ENCODE data around the gene RFWD3. TPM values are rescaled to one million over a fixed set of nuclear protein-coding genes. Genes with fewer than 3 reads are reported as not detected.

The RFWD3 gene
- total RNA-seq, 1 donor from 2014 or later: 16.7 TPM

DNA sequence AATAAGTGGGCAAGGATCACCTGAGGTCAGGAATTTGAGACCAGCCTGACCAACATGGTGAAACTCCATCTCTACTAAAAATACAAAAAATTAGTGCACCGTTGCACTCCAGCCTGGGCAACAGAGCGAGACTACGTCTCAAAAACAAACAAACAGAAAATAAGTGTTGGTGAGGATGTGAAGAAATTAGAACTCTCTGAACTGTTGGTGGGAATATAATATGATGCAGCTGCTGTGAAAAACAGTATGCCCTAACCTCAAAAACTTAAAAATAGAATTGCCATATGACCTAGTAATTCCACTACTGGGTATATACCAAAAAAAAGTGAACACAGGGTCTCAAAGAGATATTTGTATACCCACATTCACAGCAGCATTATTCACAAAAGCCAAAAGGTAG, 85.8 kb downstream of the RFWD3 start:
- no peak for DNase-seq (ENCODE audit: low read depth in 2 of 2)

DNA sequence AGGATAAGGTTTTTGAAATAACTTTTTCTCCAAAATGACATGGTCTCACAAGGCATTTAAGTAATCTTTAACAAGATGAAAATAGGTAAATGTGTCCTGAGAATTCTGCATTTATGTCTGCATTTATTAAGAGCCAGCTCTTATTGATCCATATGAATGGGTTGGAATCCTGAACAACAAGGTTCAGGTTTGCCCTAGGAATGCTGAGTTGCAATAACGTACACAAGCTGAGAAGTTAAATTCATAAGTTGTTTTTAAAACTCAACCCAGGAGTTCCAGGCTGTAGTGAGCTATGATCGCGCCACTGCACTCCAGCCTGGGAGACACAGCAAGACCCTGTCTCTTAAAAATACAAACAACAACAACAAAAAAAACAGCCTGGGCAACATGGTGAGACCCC, 87.8 kb downstream of the RFWD3 start:
- no peak for DNase-seq (ENCODE audit: low read depth in 2 of 2)

DNA sequence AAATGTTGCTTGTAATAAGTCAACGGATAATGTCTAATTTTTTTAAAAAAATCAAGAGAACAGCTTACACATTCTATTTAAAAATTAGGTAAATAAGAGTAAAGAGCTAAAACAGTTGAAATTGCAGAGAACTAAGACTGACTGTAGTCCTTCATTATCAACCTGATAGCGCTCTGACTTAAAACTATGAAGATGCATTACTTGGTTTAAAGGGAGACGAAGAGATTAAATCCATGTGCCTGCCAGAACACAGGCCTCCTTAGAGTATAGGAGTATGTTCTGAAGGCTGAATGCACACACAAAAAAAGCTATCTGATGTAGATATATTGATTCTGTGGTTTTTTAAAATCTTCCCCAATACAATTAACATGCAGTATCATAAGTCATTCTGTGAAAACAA, 88.2 kb downstream of the RFWD3 start:
- no peak for DNase-seq (ENCODE audit: low read depth in 2 of 2)

DNA sequence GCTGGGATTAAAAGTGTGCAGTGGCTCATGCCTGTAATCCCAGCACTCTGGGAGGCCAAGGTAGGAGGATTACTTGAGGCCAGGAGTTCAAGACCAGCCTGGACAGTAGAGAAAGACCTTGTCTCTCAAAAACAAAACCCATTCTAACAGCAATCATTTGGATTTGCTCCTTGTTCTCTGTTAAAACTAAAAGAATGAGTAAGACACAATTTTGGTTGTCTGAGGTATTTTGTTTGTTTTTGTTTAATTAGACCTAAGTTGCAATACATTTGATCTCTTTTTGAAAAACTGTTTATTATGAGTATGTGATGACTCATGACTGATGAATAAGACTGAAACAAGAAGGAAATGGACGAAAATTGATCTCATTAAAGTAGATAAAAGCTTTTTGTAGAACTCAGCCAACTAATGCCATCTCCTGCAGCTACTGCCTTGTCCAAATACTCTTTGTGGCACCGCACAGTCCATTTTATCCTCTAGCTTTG, 88.8 kb downstream of the RFWD3 start:
- DNase-seq (ENCODE audit: low read depth in 2 of 2): peak in 1 of 2 donors; percentile 60

DNA sequence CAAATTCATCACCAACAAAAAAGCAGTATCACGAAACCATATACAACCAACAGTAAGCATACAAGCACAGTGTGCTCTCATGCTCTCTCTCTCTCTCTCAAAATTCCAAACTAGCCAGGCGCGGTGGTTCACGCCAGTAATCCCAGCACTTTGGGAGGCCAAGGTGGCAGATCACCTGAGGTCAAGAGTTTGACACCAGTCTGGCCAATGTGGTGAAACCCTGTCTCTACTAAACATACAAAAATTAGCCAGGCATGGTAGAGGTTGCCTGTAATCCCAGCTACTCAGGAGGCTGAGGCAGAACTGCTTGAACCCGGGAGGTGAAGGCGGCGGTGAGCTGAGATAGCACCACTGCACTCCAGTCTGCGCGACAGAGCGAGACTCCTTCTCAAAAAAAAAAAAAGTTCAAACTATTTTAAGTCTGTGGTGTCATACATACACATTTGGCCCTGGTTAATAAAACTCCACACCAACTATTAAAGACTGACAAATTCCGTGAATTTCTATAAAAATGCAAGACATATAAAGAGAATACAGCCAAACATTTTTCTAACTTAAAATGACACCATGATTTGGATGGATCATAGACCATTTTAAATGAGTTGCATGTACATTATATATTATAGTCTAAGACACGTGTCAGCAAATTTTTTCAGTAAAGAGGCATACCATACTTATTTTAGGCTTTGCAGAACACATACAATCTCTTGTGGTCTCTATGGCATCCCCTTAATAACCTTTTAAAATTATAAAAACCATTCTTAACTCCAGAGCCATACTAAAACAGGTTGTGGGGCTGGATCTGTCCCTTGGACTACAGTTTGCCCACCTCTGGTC, 90.7 kb downstream of the RFWD3 start:
- no peak for DNase-seq (ENCODE audit: low read depth in 2 of 2)

DNA sequence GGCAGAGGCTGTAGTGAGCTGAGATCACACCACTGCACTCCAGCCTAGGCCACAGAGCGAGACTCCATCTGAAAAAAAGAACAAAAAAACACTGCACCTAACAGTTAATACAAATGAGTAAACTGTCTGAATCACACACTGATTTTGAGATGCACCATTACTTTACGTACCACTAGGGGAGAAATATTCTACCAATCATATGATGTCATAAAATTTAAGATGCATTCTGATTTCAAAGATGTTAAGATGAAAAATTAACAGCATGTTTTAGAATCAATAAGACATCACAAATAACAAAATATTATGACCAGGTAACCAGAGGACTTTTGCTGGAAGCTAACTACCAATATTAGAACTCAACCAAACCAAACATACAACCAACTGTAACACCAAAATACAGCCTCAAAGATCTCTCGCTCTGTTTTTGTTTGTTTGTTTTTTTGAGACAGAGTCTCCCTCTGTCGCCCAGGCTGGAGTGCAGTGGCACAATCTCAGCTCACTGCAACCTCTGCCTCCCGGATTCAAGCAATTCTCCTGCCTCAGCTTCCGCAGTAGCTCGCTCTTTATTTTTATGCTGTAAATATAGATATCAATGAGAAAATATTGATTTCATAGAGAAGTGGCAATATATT, 91.4 kb downstream of the RFWD3 start:
- no peak for DNase-seq (ENCODE audit: low read depth in 2 of 2)

DNA sequence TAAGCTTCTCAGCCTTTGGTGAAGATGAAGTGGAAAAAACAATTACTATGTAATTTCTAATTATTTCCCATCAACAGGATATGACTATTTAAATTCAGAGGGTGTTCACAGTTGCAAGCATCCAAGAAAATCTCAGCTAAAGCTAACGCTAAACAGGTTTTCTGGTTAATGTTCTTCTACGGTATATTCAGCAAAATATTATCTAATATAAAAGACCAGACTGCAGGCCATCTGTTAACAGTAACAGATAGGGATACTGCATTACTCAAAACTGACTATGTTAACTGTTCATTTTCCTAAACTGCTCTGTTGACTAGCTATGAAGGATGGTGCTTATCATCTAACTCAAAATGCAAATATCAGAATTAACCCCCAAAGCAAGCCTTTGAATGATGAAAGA, 92.5 kb downstream of the RFWD3 start:
- no peak for DNase-seq (ENCODE audit: low read depth in 2 of 2)

DNA sequence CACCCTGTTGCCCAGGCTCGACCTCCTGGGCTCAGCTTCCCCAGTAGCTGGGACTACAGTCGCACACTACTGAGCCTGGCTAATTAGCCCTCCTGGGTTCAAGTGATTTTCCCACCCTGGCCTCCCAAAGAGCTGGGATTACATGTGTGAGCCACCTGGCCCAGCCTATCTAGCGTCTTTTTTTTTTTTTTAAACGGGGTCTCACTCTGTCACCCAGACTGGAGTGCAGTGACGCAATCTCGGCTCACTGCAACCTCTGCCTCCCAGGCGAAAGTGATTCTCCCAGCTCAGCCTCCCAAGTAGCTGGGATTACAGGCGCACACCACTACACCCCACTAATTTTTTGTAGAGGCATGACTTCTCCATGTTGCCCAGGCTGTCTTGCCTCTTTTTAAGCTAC, 93.1 kb downstream of the RFWD3 start:
- DNase-seq (ENCODE audit: low read depth in 2 of 2): no peak

Other genes starting within 250 kb of the RFWD3 start
- gene CLEC18B, start 245.4 kb downstream of the RFWD3 start, total RNA-seq: under 0.01 and 0.22 TPM in 2 replicates
- 58.5 and 61.5 TPM in 2 replicates for gene GLG1, start 59.8 kb downstream of the RFWD3 start, total RNA-seq
- gene MLKL, start 34.0 kb upstream of the RFWD3 start, total RNA-seq: 8.9 and 10.9 TPM in 2 replicates
- gene FA2H, start 107.9 kb upstream of the RFWD3 start, total RNA-seq: not detected in 2 replicates